ENCODE results near the gene SPDYE4. TPM values are rescaled to one million over a fixed set of nuclear protein-coding genes. Genes with fewer than 3 reads are reported as not detected.

Gene SPDYE4
- total RNA-seq, 4 donors from 2014 or later = not detected

DNA sequence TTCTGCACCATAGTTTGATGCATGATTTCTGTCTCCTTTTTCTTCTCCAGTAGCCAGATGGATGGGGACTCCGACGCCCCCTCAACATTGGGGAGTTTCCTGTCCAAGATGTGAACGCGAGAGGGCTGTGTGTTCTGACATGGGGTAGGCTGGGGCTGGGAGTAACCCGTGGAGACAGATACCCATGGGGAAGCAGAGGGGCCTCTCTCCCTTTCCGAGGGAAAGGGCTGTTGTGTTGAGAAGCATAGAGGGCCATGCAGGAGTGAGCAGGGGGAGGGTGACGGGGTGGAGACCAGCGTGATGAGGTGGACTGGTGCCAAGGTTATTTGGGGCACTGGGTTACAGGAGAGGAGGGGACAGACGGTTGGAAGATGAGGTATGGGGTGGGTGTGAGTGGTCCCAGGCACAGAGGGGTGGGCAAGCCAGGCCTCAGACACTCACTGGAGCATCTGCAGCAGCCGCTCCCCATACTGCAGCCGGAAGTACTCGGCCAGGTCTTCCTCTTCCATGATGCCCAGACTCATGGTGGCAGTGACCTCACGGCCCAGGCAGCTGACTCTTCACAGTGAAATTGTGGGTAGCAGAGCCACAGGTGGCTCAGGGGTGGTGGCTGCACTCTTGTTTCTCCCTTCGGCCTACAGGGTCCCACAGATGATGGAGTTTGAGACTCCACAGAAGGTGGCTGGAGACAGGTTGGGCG lies 14.1 kb downstream of the SPDYE4 start:
- TF ChIP-seq, protein P1, sequence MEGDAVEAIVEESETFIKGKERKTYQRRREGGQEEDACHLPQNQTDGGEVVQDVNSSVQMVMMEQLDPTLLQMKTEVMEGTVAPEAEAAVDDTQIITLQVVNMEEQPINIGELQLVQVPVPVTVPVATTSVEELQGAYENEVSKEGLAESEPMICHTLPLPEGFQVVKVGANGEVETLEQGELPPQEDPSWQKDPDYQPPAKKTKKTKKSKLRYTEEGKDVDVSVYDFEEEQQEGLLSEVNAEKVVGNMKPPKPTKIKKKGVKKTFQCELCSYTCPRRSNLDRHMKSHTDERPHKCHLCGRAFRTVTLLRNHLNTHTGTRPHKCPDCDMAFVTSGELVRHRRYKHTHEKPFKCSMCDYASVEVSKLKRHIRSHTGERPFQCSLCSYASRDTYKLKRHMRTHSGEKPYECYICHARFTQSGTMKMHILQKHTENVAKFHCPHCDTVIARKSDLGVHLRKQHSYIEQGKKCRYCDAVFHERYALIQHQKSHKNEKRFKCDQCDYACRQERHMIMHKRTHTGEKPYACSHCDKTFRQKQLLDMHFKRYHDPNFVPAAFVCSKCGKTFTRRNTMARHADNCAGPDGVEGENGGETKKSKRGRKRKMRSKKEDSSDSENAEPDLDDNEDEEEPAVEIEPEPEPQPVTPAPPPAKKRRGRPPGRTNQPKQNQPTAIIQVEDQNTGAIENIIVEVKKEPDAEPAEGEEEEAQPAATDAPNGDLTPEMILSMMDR (IDR thresholded peaks at IDR 0.05; ENCODE audit: low read depth) = no peak

DNA sequence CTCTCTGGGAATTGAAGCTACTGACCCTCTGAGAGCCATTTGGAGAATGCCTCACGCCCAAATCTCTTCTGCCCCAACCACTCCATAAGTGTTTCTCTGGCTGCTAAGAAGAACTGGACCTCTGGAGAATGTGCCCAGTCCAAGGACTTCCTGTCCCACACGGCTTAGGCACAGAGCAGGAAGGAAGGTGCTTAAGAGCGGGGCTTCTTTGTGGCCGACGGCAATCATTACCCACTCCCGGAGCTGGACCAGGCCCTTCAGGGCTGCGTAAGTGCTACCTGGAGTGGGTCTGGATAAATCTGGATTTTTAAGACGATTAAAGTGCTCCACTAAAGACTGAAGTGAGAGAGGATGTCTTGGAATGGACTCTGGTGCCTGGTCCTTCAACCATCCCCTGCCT lies 15.5 kb downstream of the SPDYE4 start:
- TF ChIP-seq, protein P1 (IDR thresholded peaks at IDR 0.05; ENCODE audit: low read depth) = no peak

DNA sequence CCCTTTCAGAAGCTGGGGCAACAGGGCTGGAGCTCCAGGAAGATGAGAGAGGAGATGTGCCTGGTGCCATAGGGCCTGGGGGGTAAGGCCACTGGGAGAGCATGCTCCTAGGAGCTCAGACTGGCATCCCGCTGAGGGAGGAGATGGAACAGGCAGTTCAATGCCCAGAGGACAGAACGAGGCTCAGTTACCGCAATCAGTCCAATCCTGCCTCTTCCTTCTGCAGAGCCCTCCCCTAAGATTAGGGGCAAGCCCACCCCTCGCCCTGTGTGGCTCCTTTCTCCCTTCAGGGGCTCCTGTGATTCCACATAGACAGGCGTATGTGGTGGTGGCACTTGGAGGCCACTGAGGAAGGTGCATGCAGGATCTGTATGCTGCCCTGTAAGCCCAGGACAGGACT lies 16.1 kb downstream of the SPDYE4 start:
- TF ChIP-seq, protein P1 (IDR thresholded peaks at IDR 0.05; ENCODE audit: low read depth) = no peak

DNA sequence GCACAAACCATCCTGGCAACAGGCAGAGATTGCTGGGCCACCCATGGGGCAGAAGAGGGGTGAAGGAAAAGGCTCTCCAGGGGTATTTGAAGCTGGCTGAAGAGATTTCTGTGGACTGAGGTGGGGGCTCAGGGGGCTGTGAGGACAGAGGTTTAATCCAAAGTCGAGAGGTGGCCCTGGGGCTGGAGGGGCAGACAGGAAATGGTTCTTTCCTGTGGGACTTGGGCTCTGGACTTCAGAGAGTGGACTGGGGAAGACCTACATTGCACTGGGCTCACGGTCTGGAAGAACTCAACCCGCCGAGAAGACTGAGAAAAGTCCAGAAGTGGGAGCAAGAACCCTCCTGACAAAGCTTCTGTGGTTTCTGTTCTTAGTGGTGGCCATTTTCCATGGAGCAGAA lies 16.6 kb downstream of the SPDYE4 start:
- TF ChIP-seq, protein P1 (IDR thresholded peaks at IDR 0.05; ENCODE audit: low read depth) = no peak

DNA sequence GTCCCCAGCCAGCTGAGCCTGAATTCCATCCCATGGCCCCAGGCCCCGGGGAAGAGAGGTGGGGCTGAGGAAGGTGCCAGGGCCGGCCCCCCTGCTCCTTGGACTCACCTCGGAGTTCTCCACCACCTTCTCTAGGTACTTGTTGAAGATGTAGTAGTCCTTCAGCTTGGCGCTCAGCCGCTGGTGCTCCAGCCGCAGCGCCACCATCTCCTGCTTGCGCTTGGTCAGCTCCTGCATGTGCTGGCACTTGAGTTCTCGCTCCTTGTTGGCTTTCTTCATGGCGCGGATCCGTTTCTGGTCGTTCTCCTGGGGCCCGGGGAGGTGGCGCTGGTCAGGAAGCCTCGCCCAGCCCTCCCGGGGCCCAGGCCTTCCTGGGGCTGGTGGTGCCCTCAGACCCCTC lies 17.0 kb downstream of the SPDYE4 start:
- TF ChIP-seq, protein P1 (IDR thresholded peaks at IDR 0.05; ENCODE audit: low read depth) = no peak

DNA sequence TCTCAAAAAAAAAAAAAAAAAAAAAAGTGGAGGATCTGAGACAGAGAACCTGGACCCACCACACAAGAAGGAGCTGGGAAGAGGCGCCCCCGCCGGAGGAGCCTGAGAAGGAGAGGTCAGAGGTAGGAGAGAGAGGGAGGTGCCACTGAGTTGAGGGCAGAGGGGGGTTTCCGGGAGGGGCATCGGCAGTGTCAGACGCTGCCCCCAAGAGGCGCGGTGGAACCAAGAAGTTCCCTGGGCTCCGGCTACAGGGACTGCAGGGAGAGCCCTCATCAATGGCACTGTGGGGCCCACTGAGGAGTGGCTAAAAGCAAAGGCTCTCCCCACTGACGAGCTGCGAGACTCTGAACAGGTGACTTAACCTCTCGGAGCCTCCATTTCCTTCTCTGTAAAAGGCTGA lies 17.9 kb downstream of the SPDYE4 start:
- TF ChIP-seq, protein P1 (IDR thresholded peaks at IDR 0.05; ENCODE audit: low read depth) = no peak

DNA sequence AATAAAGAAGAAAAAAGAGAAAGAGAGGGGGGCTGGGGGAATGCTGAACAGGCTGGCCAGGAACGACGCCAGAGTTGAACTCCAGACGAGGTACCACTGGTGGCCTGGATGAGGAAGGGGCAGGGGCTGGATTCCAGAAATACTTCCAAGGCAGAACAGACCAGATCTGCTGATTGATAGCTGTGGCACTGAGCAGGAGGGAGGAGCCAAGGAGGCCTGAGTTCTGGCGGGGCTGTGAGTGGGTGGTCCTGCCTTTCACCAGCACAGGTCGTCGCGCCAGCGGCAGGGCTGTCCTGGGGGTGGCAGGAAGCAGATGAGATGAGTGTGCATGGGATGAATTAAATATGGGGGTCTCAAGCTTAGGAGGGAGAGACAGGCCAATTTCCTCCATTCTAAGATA lies 19.2 kb downstream of the SPDYE4 start:
- TF ChIP-seq, protein P1 (IDR thresholded peaks at IDR 0.05; ENCODE audit: low read depth) = no peak

Measured in subcutaneous adipose tissue (tissue), 4 donors.